OCI-LY3 (cell line): ENCODE measurements around the gene PPFIBP2.

Experiments used
- CTCF ChIP-seq: fragments of 200-600, 300-600 bp; sonication (generic); IDR thresholded peaks from 2 replicates; pipeline ENCODE4 v1.5.1; 2014; ENCODE audit warnings: antibody characterized with exemption, low read length, low read depth
- EZH2phosphoT487 ChIP-seq: fragments of 200-600 bp; shearing (Covaris generic); IDR thresholded peaks from 2 replicates; pipeline ENCODE4 v1.6.1; 2018; ENCODE audit warnings: antibody characterized with exemption, mixed run types, low read depth

GRCh38 chr11:7525424-7525823 lies 11.6 kb downstream of the PPFIBP2 start:
- TF ChIP-seq CTCF (no peak), EZH2phosphoT487 (no peak)
